Spleen (tissue), 11 donors: ENCODE measurements around the gene EEIG2. TPM values are rescaled to one million over a fixed set of nuclear protein-coding genes. Genes with fewer than 3 reads are reported as not detected.

ENCODE experiments used
- DNase-seq: peaks from one replicate; pipeline ENCODE4 v3.0.0-alpha.2; 2020
- H3K27ac ChIP-seq, 8 donors: fragments of 200-600 bp; sonication (generic) in 7 of 8; 1 replicate in 4 of 8; 2 replicates in 4 of 8; pipeline versions ENCODE4 v1.5.0 to v1.8.0; 2016 to 2021; ENCODE audit warnings: inconsistent platforms in 4 of 8, mild to moderate bottlenecking in 4 of 8, moderate library complexity in 1 of 8
- H3K27me3 ChIP-seq, 7 donors: fragments of 200-600 bp; sonication (generic) in 6 of 7; replicated peaks in 1 of 7; 1 replicate in 4 of 7; 2 replicates in 3 of 7; pipeline versions ENCODE4 v1.5.0 to v1.8.0; 2016 to 2021; ENCODE audit warnings: inconsistent platforms in 3 of 7, mild to moderate bottlenecking in 1 of 7
- H3K36me3 ChIP-seq, 6 donors: fragments of 200-600 bp; sonication (generic) in 5 of 6; 1 replicate in 4 of 6; 2 replicates in 2 of 6; pipeline versions ENCODE4 v1.5.0 to v1.8.0; 2016 to 2021; ENCODE audit warnings: inconsistent platforms in 2 of 6
- H3K4me1 ChIP-seq, 6 donors: fragments of 200-600 bp; sonication (generic) in 5 of 6; 1 replicate in 3 of 6; 2 replicates in 3 of 6; pipeline versions ENCODE4 v1.5.0 to v1.8.0; 2016 to 2021; ENCODE audit warnings: inconsistent platforms in 3 of 6
- H3K4me3 ChIP-seq, 8 donors: fragments of 200-600 bp; sonication (generic) in 7 of 8; 1 replicate in 4 of 8; 2 replicates in 4 of 8; pipeline versions ENCODE4 v1.5.0 to v1.8.0; 2016 to 2021; ENCODE audit warnings: inconsistent platforms in 4 of 8, mild to moderate bottlenecking in 4 of 8, moderate library complexity in 2 of 8
- H3K9me3 ChIP-seq, 8 donors: fragments of 200-600 bp; sonication (generic) in 7 of 8; 1 replicate in 4 of 8; 2 replicates in 4 of 8; pipeline versions ENCODE4 v1.5.0 to v1.8.0; 2016 to 2021; ENCODE audit warnings: inconsistent platforms in 4 of 8
- CTCF ChIP-seq, 11 experiments: fragments of 200-600 bp in 7 of 11; fragments of 450-650 bp in 4 of 11; sonication (generic) in 4 of 11; IDR thresholded peaks in 8 of 11; conservative IDR thresholded peaks in 3 of 11; 1 replicate in 7 of 11; 2 replicates in 4 of 11; pipeline versions ENCODE4 v1.4.0 to v1.8.0; 2016 to 2021; ENCODE audit warnings: antibody characterized with exemption in 11 of 11, inconsistent platforms in 4 of 11, mild to moderate bottlenecking in 1 of 11
- POLR2A ChIP-seq, 3 donors: fragments of 450-650 bp; IDR thresholded peaks; one replicate each; pipeline ENCODE4 v1.5.1; 2017; ENCODE audit warnings: antibody characterized with exemption in 3 of 3, mild to moderate bottlenecking in 1 of 3
- POLR2AphosphoS5 ChIP-seq, 3 donors: sonication (generic); formaldehyde crosslinking; IDR thresholded peaks; one replicate each; pipeline ENCODE4 v1.5.1; 2017; ENCODE audit warnings: antibody characterized with exemption in 3 of 3
- WGBS, 5 donors: extraction: QIAGEN DNeasy Blood & Tissue Kit in 3 of 5; methylation state at CpG; one replicate each; pipeline versions ENCODE4 v1.1.5 to v1.1.7; 2013 to 2018; 5-methylcytosine and 5-hydroxymethylcytosine counted together
- intact Hi-C: fragments of 100-400 bp; cut with DNase I; formaldehyde crosslinking; loops from one replicate; pipeline ENCODE4 v1.15.0; 2023; ENCODE audit warnings: low total_unique reads
- polyA plus RNA-seq, 3 donors: library from polyadenylated mRNA; stranded (reverse); fragments of 200-250 nt; gene quantifications; one replicate each; pipeline ENCODE4 v1.2.1, GENCODE V29; 2013
- total RNA-seq, 7 donors: library from RNA; depleted of rRNA in 3 of 7; stranded (reverse); fragments of >200 nt in 3 of 7; fragmentation: NEBNext Ultra II Directional in 4 of 7; extraction: Animal tissue kit (Norgen Biotek cat#: 25700) in 4 of 7; gene quantifications; one replicate each; pipeline versions ENCODE4 v1.1.0 to v1.2.1, GENCODE V29; 2016 to 2021
- donor health status: healthy with polysubstance abuse.
- donor health status: DM: no; HTN: no; CAD: no; lungs with moderate emphysema.
- donor health status: DM: no; HTN: no; CAD: no.
- donor health status: Bipolar disorder and iron deficiency.
- donor health status: healthy.
- donor health status: DM: no; HTN: no; CAD: no.
- donor health status: DM: yes; HTN: yes; CAD: no.

Gene EEIG2
- total and polyA plus RNA-seq, 10 donors = 3.3 to 21.1 (median 17.3) TPM

- H3K27ac ChIP-seq = no peak overlapping the region
- H3K4me1 ChIP-seq = no peaks in the 10 kb centered on the region
- H3K27me3 ChIP-seq = peaks cover 0 to 4% (median 0%) of the 10 kb centered on the region in 7 donors
- H3K9me3 ChIP-seq = peaks cover 0 to 13% (median 4%) of the 10 kb centered on the region in 8 donors
- TF ChIP-seq CTCF (IDR thresholded peaks at IDR 0.05 in 8 of 11, conservative IDR thresholded peaks at IDR 0.05 in 3 of 11) (no peak), POLR2AphosphoS5 (IDR thresholded peaks at IDR 0.05) (no peak), POLR2A (IDR thresholded peaks at IDR 0.05) (no peak)
- no peak for DNase-seq
- no peak overlapping the region for H3K4me3 ChIP-seq
- intact Hi-C loops = no loop called here
- no peaks in the 10 kb centered on the region for H3K36me3 ChIP-seq
Measured at GRCh38 chr1:108521990-108522393, 37.9 kb upstream of the EEIG2 start.

- no peak for TF ChIP-seq POLR2AphosphoS5 (IDR thresholded peaks at IDR 0.05)
- TF ChIP-seq POLR2A (IDR thresholded peaks at IDR 0.05) = no peak
- TF ChIP-seq CTCF (IDR thresholded peaks at IDR 0.05 in 8 of 11, conservative IDR thresholded peaks at IDR 0.05 in 3 of 11) = no peak
- intact Hi-C loops = no loop called here
- no peak for DNase-seq
- H3K27ac ChIP-seq = no peak overlapping the region
- H3K4me3 ChIP-seq = no peak overlapping the region
- no peaks in the 10 kb centered on the region for H3K36me3 ChIP-seq
- no peaks in the 10 kb centered on the region for H3K4me1 ChIP-seq
- peaks cover 0 to 13% (median 4%) of the 10 kb centered on the region in 8 donors for H3K9me3 ChIP-seq
- H3K27me3 ChIP-seq = peaks cover 0 to 4% (median 0%) of the 10 kb centered on the region in 7 donors
Measured at GRCh38 chr1:108523829-108524228, 36.1 kb upstream of the EEIG2 start.

- WGBS, 5 donors = 79 to 93% (median 90%) methylated on average over 3 of the region's 3 CpGs
- intact Hi-C loops = no loop called here
- H3K4me1 ChIP-seq = no peaks in the 10 kb centered on the region
- H3K4me3 ChIP-seq = no peak overlapping the region
- no peaks in the 10 kb centered on the region for H3K36me3 ChIP-seq
- TF ChIP-seq POLR2AphosphoS5 (IDR thresholded peaks at IDR 0.05) = no peak
- TF ChIP-seq CTCF (IDR thresholded peaks at IDR 0.05 in 8 of 11, conservative IDR thresholded peaks at IDR 0.05 in 3 of 11) = no peak
- TF ChIP-seq POLR2A (IDR thresholded peaks at IDR 0.05) = no peak
- H3K27me3 ChIP-seq = peaks cover 0 to 4% (median 0%) of the 10 kb centered on the region in 7 donors
- DNase-seq = no peak
- H3K9me3 ChIP-seq = peaks cover 0 to 13% (median 4%) of the 10 kb centered on the region in 8 donors
- H3K27ac ChIP-seq = no peak overlapping the region
Measured at GRCh38 chr1:108524676-108525075, 35.2 kb upstream of the EEIG2 start.

GRCh38 chr1:108527135-108527534 lies 32.8 kb upstream of the EEIG2 start:
- WGBS, 5 donors = 51 to 91% (median 86%) methylated on average over 3 of the region's 3 CpGs

More at GRCh38 chr1:108527135-108527534, 32.8 kb upstream of the EEIG2 start:
- H3K36me3 ChIP-seq = no peaks in the 10 kb centered on the region
- peaks cover 0 to 4% (median 0%) of the 10 kb centered on the region in 7 donors for H3K27me3 ChIP-seq
- no peaks in the 10 kb centered on the region for H3K4me1 ChIP-seq
- no peak overlapping the region for H3K27ac ChIP-seq
- intact Hi-C loops = no loop called here
- no peak for TF ChIP-seq CTCF (IDR thresholded peaks at IDR 0.05 in 8 of 11, conservative IDR thresholded peaks at IDR 0.05 in 3 of 11)
- no peak for TF ChIP-seq POLR2A (IDR thresholded peaks at IDR 0.05)
- no peak for TF ChIP-seq POLR2AphosphoS5 (IDR thresholded peaks at IDR 0.05)
- peaks cover 0 to 13% (median 4%) of the 10 kb centered on the region in 8 donors for H3K9me3 ChIP-seq
- H3K4me3 ChIP-seq = no peak overlapping the region
- no peak for DNase-seq
